Measurements from ENCODE around the gene MKNK1. TPM values are rescaled to one million over a fixed set of nuclear protein-coding genes. Genes with fewer than 3 reads are reported as not detected.

MKNK1 gene
- total and polyA plus RNA-seq, 2 of the 8 experiments (the other 6 are each of a cell fraction or from before 2014, with no cell fraction given): 13.9 to 21.5 TPM

DNA sequence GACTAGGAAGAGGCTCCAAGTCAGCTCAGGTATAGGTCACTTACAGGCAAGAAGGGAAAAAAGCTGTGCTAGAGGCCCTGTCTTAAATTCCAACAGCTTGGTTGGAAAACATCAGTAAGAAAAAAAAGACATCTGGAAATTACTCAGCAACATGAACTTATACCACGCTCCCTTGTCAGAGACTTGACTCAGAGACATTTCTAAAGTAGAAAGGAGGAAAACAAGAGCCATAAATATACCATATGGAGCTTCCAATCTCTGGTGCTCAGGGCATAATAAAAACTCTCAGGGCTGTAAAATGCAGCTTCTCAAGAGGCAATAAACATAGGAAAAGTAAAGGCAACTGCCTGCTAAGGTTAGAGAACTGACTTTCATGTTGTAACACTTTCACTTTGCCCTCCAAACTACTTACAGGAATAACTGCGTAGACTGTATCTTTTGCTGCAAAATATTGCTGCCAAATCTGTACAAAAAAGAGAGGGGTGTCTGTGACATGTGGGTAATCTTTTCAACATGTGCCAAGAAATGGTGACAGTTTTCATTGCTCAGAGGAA lies 49.4 kb upstream of the MKNK1 start:
- H3K27ac ChIP-seq (ENCODE audit: low read depth, low read length): no peak overlapping the region
- H4K91ac ChIP-seq (replicated peaks; ENCODE audit: insufficient read length, low read length): no peak overlapping the region
- WGBS, 2 experiments (ENCODE audit: extremely low coverage in 1 of 2, insufficient coverage in 1 of 2, insufficient read length in 1 of 2, insufficient replicate concordance in 2 of 2, low coverage in 1 of 2, low lambda C conversion rate in 2 of 2, missing lambda C conversion rate in 1 of 2): 87% methylated on average over 2 of the region's 2 CpGs; no CpG with 5 or more reads in 1 of the 2 experiments
- H4K5ac ChIP-seq (ENCODE audit: insufficient read length, low read depth, low read length): no peak overlapping the region
- no peak overlapping the region for H3K56ac ChIP-seq (replicated peaks; ENCODE audit: insufficient read length, low read depth, low read length)
- no peak overlapping the region for H3K18ac ChIP-seq (ENCODE audit: extremely low read depth, low read length)
- FAIRE-seq (no peak), DNase-seq (ENCODE audit: low read depth in 1 of 2, low spot score in 2 of 2) (no peak)
- no peaks in the 10 kb centered on the region for H3K79me1 ChIP-seq (ENCODE audit: low read depth, low read length)
- H2AK5ac ChIP-seq (ENCODE audit: low read depth, low read length): no peak overlapping the region
- H2AFZ ChIP-seq (ENCODE audit: low read length): no peak overlapping the region
- CTCF ChIA-PET (ENCODE audit: partially characterized antibody): interaction anchor here (0.7 to 1.7 kb wide), 4 partner anchors 8 to 30 kb away, joined by 3 to 6 read pairs (median 4); no protein-coding TSS in a partner anchor
- no peaks in the 10 kb centered on the region for H3K23me2 ChIP-seq (ENCODE audit: low read depth, low read length)
- no peaks in the 10 kb centered on the region for H3K27me3 ChIP-seq (replicated peaks in 1 of 4; ENCODE audit: control insufficient read depth in 3 of 4, extremely low read depth in 1 of 4, insufficient read depth in 3 of 4, low read length in 3 of 4)
- H3K4ac ChIP-seq (replicated peaks; ENCODE audit: insufficient read length, low read depth, low read length): no peak overlapping the region
- no peak overlapping the region for H2BK20ac ChIP-seq (ENCODE audit: low read length)
- H3K79me2 ChIP-seq (ENCODE audit: control insufficient read depth in 1 of 2, insufficient read depth in 2 of 2, low read length in 2 of 2): no peaks in the 10 kb centered on the region
- no peak overlapping the region for H2BK12ac ChIP-seq (ENCODE audit: low read depth, low read length)
- H3K4me3 ChIP-seq (ENCODE audit: extremely low read depth in 1 of 4, insufficient read depth in 2 of 4, low read depth in 3 of 4, low read length in 4 of 4): no peak overlapping the region
- no peaks in the 10 kb centered on the region for H4K20me1 ChIP-seq (replicated peaks in 1 of 2; ENCODE audit: control insufficient read depth in 1 of 2, insufficient read depth in 2 of 2, low read length in 2 of 2)
- no peak overlapping the region for H3K23ac ChIP-seq (ENCODE audit: insufficient read length)
- TF ChIP-seq CBX8 (IDR thresholded peaks at IDR 0.05; ENCODE audit: borderline replicate concordance, low read depth, low read length) (no peak), CHD2 (IDR thresholded peaks at IDR 0.05; ENCODE audit: low read length) (no peak), POLR2A (IDR thresholded peaks at IDR 0.05; ENCODE audit: control extremely low read depth in 1 of 2, low read depth in 2 of 2, low read length in 2 of 2) (no peak), POLR2AphosphoS5 (IDR thresholded peaks at IDR 0.05; ENCODE audit: low read depth, low read length) (no peak), KDM1A (IDR thresholded peaks at IDR 0.05; ENCODE audit: borderline replicate concordance, low read length) (no peak), SIN3A (conservative IDR thresholded peaks at IDR 0.05 in 1 of 2, IDR thresholded peaks at IDR 0.05 in 1 of 2; ENCODE audit: low read depth in 1 of 2, low read length in 2 of 2) (no peak), JUND (IDR thresholded peaks at IDR 0.05; ENCODE audit: low read length) (no peak), NRF1 (IDR thresholded peaks at IDR 0.05; ENCODE audit: low read depth, low read length) (no peak), SUZ12 (IDR thresholded peaks at IDR 0.05; ENCODE audit: low read length) (no peak), EZH2 (IDR thresholded peaks at IDR 0.05; ENCODE audit: low read depth, low read length, severe bottlenecking) (no peak), RBBP5 (IDR thresholded peaks at IDR 0.05; ENCODE audit: borderline replicate concordance, low read depth, low read length) (no peak), CREB1 (IDR thresholded peaks at IDR 0.05) (no peak)
- TF ChIP-seq, protein P1, sequence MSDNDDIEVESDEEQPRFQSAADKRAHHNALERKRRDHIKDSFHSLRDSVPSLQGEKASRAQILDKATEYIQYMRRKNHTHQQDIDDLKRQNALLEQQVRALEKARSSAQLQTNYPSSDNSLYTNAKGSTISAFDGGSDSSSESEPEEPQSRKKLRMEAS (IDR thresholded peaks at IDR 0.05): no peak
- no peak overlapping the region for H3K14ac ChIP-seq (ENCODE audit: insufficient read length)
- no peaks in the 10 kb centered on the region for H3K4me1 ChIP-seq (replicated peaks in 1 of 4; ENCODE audit: control insufficient read depth in 3 of 4, insufficient read depth in 4 of 4, low read length in 3 of 4)
- POLR2A ChIA-PET (ENCODE audit: partially characterized antibody): interaction anchor here (0.9 to 1.6 kb wide), 4 partner anchors 10 to 14 kb away, joined by 3 to 4 read pairs (median 3); partner anchors contain the start of gene ATPAF1
- no peak overlapping the region for H3K4me2 ChIP-seq (ENCODE audit: insufficient read depth in 1 of 2, low read depth in 2 of 2, low read length in 2 of 2)
- no peaks in the 10 kb centered on the region for H3K9me3 ChIP-seq (ENCODE audit: insufficient read depth in 2 of 2, low read depth in 1 of 2, low read length in 1 of 2)
- no peak overlapping the region for H3K9ac ChIP-seq (replicated peaks in 1 of 4; ENCODE audit: extremely low read depth in 1 of 4, low read depth in 3 of 4, low read length in 3 of 4)
- peaks cover 0 to 63% (median 19%) of the 10 kb centered on the region in 4 experiments; a peak in 6 of 8 replicates for H3K36me3 ChIP-seq (ENCODE audit: control insufficient read depth in 2 of 4, insufficient read depth in 4 of 4, low read length in 3 of 4)
- H2BK120ac ChIP-seq (replicated peaks; ENCODE audit: low read depth, low read length): no peak overlapping the region
- H2BK15ac ChIP-seq (ENCODE audit: low read length): no peak overlapping the region
- H2BK5ac ChIP-seq (ENCODE audit: low read depth, low read length): no peak overlapping the region
- no peak overlapping the region for H4K8ac ChIP-seq (ENCODE audit: extremely low read depth, insufficient read depth, low read length)

Measured in H1 (cell line).